ENCODE results near the gene STX2.
"Not testable (repeated sequence)": the region's sequence is repeated elsewhere in the genome, so short reads cannot be mapped to it uniquely, and the experiment has no call there.

STX2 gene

GRCh38 chr12:130793554-130793849 is 45.5 kb downstream of the STX2 start:
- DNase-seq = no peak

GRCh38 chr12:130792821-130793553 is 46.1 kb downstream of the STX2 start:
- no peak for DNase-seq

- no peak for DNase-seq
These were observed 47.4 kb downstream of the STX2 start for GRCh38 chr12:130791629-130792028.

GRCh38 chr12:130788515-130788914 is 50.5 kb downstream of the STX2 start:
- DNase-seq = no peak

- DNase-seq = no peak
These were observed 51.3 kb downstream of the STX2 start for GRCh38 chr12:130787445-130788410.

GRCh38 chr12:130787041-130787440 is 52.0 kb downstream of the STX2 start:
- no peak for DNase-seq

- no peak for DNase-seq
These were observed 55.8 kb downstream of the STX2 start for GRCh38 chr12:130783110-130783715.

- DNase-seq = not testable (repeated sequence)
These were observed 56.8 kb downstream of the STX2 start for GRCh38 chr12:130782245-130782644.

GRCh38 chr12:130780880-130781575 is 58.0 kb downstream of the STX2 start:
- no peak for DNase-seq

- no peak for DNase-seq
These were observed 58.7 kb downstream of the STX2 start for GRCh38 chr12:130780325-130780724.

- DNase-seq = no peak
These were observed 60.3 kb downstream of the STX2 start for GRCh38 chr12:130778776-130779175.

GRCh38 chr12:130776857-130777339 is 62.2 kb downstream of the STX2 start:
- DNase-seq = no peak

GRCh38 chr12:130775953-130776856 is 62.8 kb downstream of the STX2 start:
- no peak for DNase-seq

GRCh38 chr12:130770413-130771028 is 68.5 kb downstream of the STX2 start:
- no peak for DNase-seq

- no peak for DNase-seq
These were observed 70.9 kb downstream of the STX2 start for GRCh38 chr12:130768120-130768519.

GRCh38 chr12:130766470-130766869 is 72.6 kb downstream of the STX2 start:
- DNase-seq = no peak

GRCh38 chr12:130765186-130765659 is 73.8 kb downstream of the STX2 start:
- DNase-seq = no peak

- DNase-seq = no peak
These were observed 74.4 kb downstream of the STX2 start for GRCh38 chr12:130764475-130765185.

- no peak for DNase-seq
These were observed 75.0 kb downstream of the STX2 start for GRCh38 chr12:130764073-130764472.

GRCh38 chr12:130762319-130762675 is 76.8 kb downstream of the STX2 start:
- DNase-seq = no peak

Measured in DMS153 (cell line).